HCT116 (cell line): ENCODE measurements around the gene GRIK5. TPM values are rescaled to one million over a fixed set of nuclear protein-coding genes. Genes with fewer than 3 reads are reported as not detected.

Experiments
- ATAC-seq: fragments of 200-7000 bp; cut with Tn5 transposase; 2 replicates; pipeline ENCODE4 v1.9.1; 2020; ENCODE audit warnings: mild to moderate bottlenecking, moderate library complexity
- Bru-seq: library from RNA; stranded (reverse); fragments of 400-500 nt; gene quantifications from one replicate; lab custom pipeline; 2021; lab: Mats Ljungman, UMichigan
- BruChase-seq, 2 experiments: library from RNA; stranded (reverse); fragments of 400-500 nt; gene quantifications; one replicate each; lab custom pipeline; 2021; lab: Mats Ljungman, UMichigan
- BruUV-seq: library from RNA; stranded (reverse); fragments of 400-500 nt; replicated peaks from 2 replicates; lab custom pipeline; 2021; lab: Mats Ljungman, UMichigan
- CTCF ChIA-PET: fragments of 300-600 bp; sonication (Branson Sonifier 250); formaldehyde crosslinking; loops from one replicate; lab custom pipeline; 2021; ENCODE audit warnings: antibody characterized with exemption; lab: Charles Lee
- POLR2A ChIA-PET: fragments of 300-600, 350-600 bp; sonication (Branson Sonifier 250); formaldehyde crosslinking; loops from one replicate; lab custom pipeline; 2021; ENCODE audit warnings: antibody characterized with exemption; lab: Charles Lee
- RAD21 ChIA-PET, 2 experiments: fragments of 300-600 bp; sonication (Branson Sonifier 250); formaldehyde crosslinking; loops; one replicate each; lab custom pipeline; 2023; ENCODE audit warnings: low total read pairs in 2 of 2; ENCODE audit not compliant: uncharacterized antibody in 2 of 2, unreplicated experiment in 2 of 2, low non-redundant PET in 1 of 2; lab: Charles Lee
- DNase-seq: peaks from one replicate; pipeline ENCODE4 v3.0.0-alpha.2; 2010; ENCODE audit warnings: low read depth, low spot score
- H2AFZ ChIP-seq: fragments of 200-600 bp; shearing (Covaris generic), sonication (generic); 2 replicates; pipeline ENCODE4 v1.6.1; 2017; ENCODE audit warnings: low read depth, mixed run types, mixed read lengths, antibody characterized with exemption, low read length; ENCODE audit not compliant: poor library complexity, severe bottlenecking
- H3K27ac ChIP-seq: 2 replicates; pipeline ENCODE4 v1.5.1; 2012; ENCODE audit warnings: low read depth, low read length
- H3K27me3 ChIP-seq: fragments of 200-600 bp; sonication (generic); 2 replicates; pipeline ENCODE4 v1.6.1; 2016; ENCODE audit warnings: mixed run types, low read length, mixed read lengths; ENCODE audit not compliant: insufficient read depth
- H3K36me3 ChIP-seq, 2 experiments: fragments of 200-500 bp in 1 of 2; fragments of 200-600 bp in 1 of 2; sonication (Bioruptor generic) in 1 of 2; sonication (generic) in 1 of 2; 2 replicates each; pipeline versions ENCODE4 v1.5.1 to v1.6.1; 2014 to 2016; ENCODE audit warnings: low read length in 2 of 2, inconsistent platforms in 1 of 2, mixed read lengths in 1 of 2, mixed run types in 1 of 2; ENCODE audit not compliant: insufficient read depth in 2 of 2, control insufficient read depth in 1 of 2
- H3K4me1 ChIP-seq, 2 experiments: fragments of 200-600 bp in 1 of 2; sonication (generic) in 1 of 2; 2 replicates each; pipeline versions ENCODE4 v1.5.1 to v1.6.1; 2012 to 2017; ENCODE audit warnings: low read length in 2 of 2, inconsistent platforms in 1 of 2, mild to moderate bottlenecking in 1 of 2, mixed read lengths in 1 of 2, mixed run types in 1 of 2, moderate library complexity in 1 of 2; ENCODE audit not compliant: insufficient read depth in 2 of 2, control insufficient read depth in 1 of 2
- H3K4me2 ChIP-seq: fragments of 200-600 bp; sonication (generic); 2 replicates; pipeline ENCODE4 v1.6.1; 2017; ENCODE audit warnings: mixed run types, low read length, mixed read lengths
- H3K4me3 ChIP-seq, 2 experiments: fragments of 200-600 bp in 1 of 2; sonication (generic) in 1 of 2; replicated peaks in 1 of 2; 2 replicates each; pipeline ENCODE4 v1.5.1; 2011 to 2016; ENCODE audit warnings: low read length in 2 of 2, control low read depth in 1 of 2, low read depth in 1 of 2, mild to moderate bottlenecking in 1 of 2, mixed read lengths in 1 of 2, mixed run types in 1 of 2
- H3K79me2 ChIP-seq: fragments of 200-600 bp; sonication (generic); 2 replicates; pipeline ENCODE4 v1.6.1; 2017; ENCODE audit warnings: mild to moderate bottlenecking, mixed run types, low read length, moderate library complexity, mixed read lengths; ENCODE audit not compliant: insufficient read depth
- H3K9ac ChIP-seq: fragments of 200-600 bp; sonication (generic); 2 replicates; pipeline ENCODE4 v1.6.1; 2016; ENCODE audit warnings: low read length, mixed read lengths
- H3K9me2 ChIP-seq: fragments of 200-600 bp; sonication (generic), shearing (Covaris generic); 2 replicates; pipeline ENCODE4 v1.6.1; 2017; ENCODE audit warnings: mixed run types, mild to moderate bottlenecking, moderate library complexity; ENCODE audit not compliant: insufficient read depth
- H3K9me3 ChIP-seq, 2 experiments: fragments of 200-500 bp in 1 of 2; fragments of 200-600 bp in 1 of 2; sonication (Bioruptor generic) in 1 of 2; sonication (generic) in 1 of 2; 2 replicates each; pipeline ENCODE4 v1.6.1; 2014 to 2017; ENCODE audit warnings: low read length in 2 of 2, mixed read lengths in 2 of 2, inconsistent platforms in 1 of 2, low read depth in 1 of 2, mild to moderate bottlenecking in 1 of 2, mixed run types in 1 of 2, moderate library complexity in 1 of 2; ENCODE audit not compliant: control insufficient read depth in 1 of 2, insufficient read depth in 1 of 2
- H4K20me1 ChIP-seq: fragments of 200-600 bp; sonication (generic), shearing (Covaris generic); 2 replicates; pipeline ENCODE4 v1.6.1; 2017; ENCODE audit warnings: mixed run types, mild to moderate bottlenecking, moderate library complexity; ENCODE audit not compliant: insufficient read depth
- CEBPB ChIP-seq: IDR thresholded peaks from 2 replicates; pipeline ENCODE4 v1.6.1; 2012; ENCODE audit warnings: low read depth
- EGR1 ChIP-seq: IDR thresholded peaks from 2 replicates; pipeline ENCODE4 v1.6.1; 2012; ENCODE audit warnings: low read depth
- EZH2 ChIP-seq: fragments of 200-600 bp; sonication (generic); IDR thresholded peaks from 2 replicates; pipeline ENCODE4 v1.6.1; 2017; ENCODE audit warnings: antibody characterized with exemption, mixed run types
- FOSL1 ChIP-seq: IDR thresholded peaks from 2 replicates; pipeline ENCODE4 v1.6.1; 2012; ENCODE audit warnings: low read depth
- JUND ChIP-seq: IDR thresholded peaks from 2 replicates; pipeline ENCODE4 v1.6.1; 2012
- YY1 ChIP-seq: IDR thresholded peaks from 2 replicates; pipeline ENCODE4 v1.6.1; 2011; ENCODE audit warnings: low read length, low read depth, moderate library complexity, mild to moderate bottlenecking; ENCODE audit not compliant: insufficient replicate concordance; ENCODE audit errors: extremely low read depth
- ZFX ChIP-seq: fragments of 450-650 bp; IDR thresholded peaks from 2 replicates; pipeline ENCODE4 v1.6.1; 2017
- ZNF274 ChIP-seq: fragments of 200-500 bp; sonication (Bioruptor generic); IDR thresholded peaks from 2 replicates; pipeline ENCODE4 v1.6.1; 2014; ENCODE audit warnings: mild to moderate bottlenecking, low read depth, low read length, inconsistent platforms
- intact Hi-C: fragments of 100-400 bp; cut with micrococcal nuclease; formaldehyde crosslinking; loops from 2 replicates; pipeline ENCODE4 v1.10.0; 2022
- long read RNA-seq: library from polyadenylated mRNA; unstranded; transcript quantifications from one replicate; pipeline ENCODE4 v2.0.0, GENCODE V29; 2021; ENCODE audit not compliant: unreplicated experiment
- polyA plus RNA-seq: library from polyadenylated mRNA; unstranded; fragments of >200 nt; gene quantifications from 2 replicates; pipeline ENCODE4 v1.2.1, GENCODE V29; 2012; ENCODE audit warnings: missing spikeins
- total RNA-seq: library from RNA; stranded (reverse); gene quantifications from one replicate; pipeline ENCODE4 v1.2.1, GENCODE V29; 2021; ENCODE audit not compliant: unreplicated experiment
- TF ChIP-seq, protein P1 (sequence below): IDR thresholded peaks from 2 replicates; pipeline ENCODE4 v1.6.1; 2011; ENCODE audit warnings: mild to moderate bottlenecking, low read length, moderate library complexity; ENCODE audit not compliant: insufficient replicate concordance; ENCODE audit errors: extremely low read depth

Gene GRIK5
- 1.7 TPM for total RNA-seq
- 1.4 and 1.5 TPM in 2 replicates for polyA plus RNA-seq
- Bru-seq, nascent RNA: percentile 29 among the genes with signal in this experiment
- BruChase-seq, experiment 1, labeled RNA remaining after a 6-hour chase: percentile 29 among the genes with signal in this experiment
- percentile 25 among the genes with signal in this experiment for BruChase-seq, experiment 2, labeled RNA remaining after a 2-hour chase
- long read RNA-seq, partial matches to known transcripts: 0 of 1 reads
- long read RNA-seq, other reads (novel, unspliced or antisense): 1 of 1 reads

GRCh38 chr19:42069619-42070351 is at the start of gene GRIK5:
GRIK5 (minus strand) TSS chr19:42070206; CDS start chr19:42065770, 4,436 bp downstream.
- H3K27ac ChIP-seq: no peak within 1 kb of the TSS
- no peak within 1 kb of the TSS for H2AFZ ChIP-seq
- ChIA-PET POLR2A (no interaction called here), CTCF (no interaction called here), RAD21 (no interaction called here)
- peaks cover 4 to 8% of the 10 kb centered on the region in 2 experiments for H3K4me1 ChIP-seq
- H3K36me3 ChIP-seq: no peaks in the 10 kb centered on the region
- no peaks in the 10 kb centered on the region; the same call in 1 of the 2 replicates for H3K79me2 ChIP-seq
- H4K20me1 ChIP-seq: no peaks in the 10 kb centered on the region
- no peak within 1 kb of the TSS for H3K9ac ChIP-seq
- DNase-seq (no peak), ATAC-seq (no peak)
- H3K4me3 ChIP-seq: no peak within 1 kb of the TSS
- H3K4me2 ChIP-seq: no peak within 1 kb of the TSS
- peaks cover 20% of the 10 kb centered on the region; the same call in 1 of the 2 replicates for H3K27me3 ChIP-seq
- intact Hi-C loops: loop anchor here (10.0 kb wide), 1 partner anchor 455 kb away; the partner anchor contains the start of gene CEACAM1
- TF ChIP-seq FOSL1 (no peak), YY1 (no peak), CEBPB (no peak), JUND (no peak), EGR1 (no peak), EZH2 (no peak), ZFX (no peak), ZNF274 (no peak)
- TF ChIP-seq, protein P1, sequence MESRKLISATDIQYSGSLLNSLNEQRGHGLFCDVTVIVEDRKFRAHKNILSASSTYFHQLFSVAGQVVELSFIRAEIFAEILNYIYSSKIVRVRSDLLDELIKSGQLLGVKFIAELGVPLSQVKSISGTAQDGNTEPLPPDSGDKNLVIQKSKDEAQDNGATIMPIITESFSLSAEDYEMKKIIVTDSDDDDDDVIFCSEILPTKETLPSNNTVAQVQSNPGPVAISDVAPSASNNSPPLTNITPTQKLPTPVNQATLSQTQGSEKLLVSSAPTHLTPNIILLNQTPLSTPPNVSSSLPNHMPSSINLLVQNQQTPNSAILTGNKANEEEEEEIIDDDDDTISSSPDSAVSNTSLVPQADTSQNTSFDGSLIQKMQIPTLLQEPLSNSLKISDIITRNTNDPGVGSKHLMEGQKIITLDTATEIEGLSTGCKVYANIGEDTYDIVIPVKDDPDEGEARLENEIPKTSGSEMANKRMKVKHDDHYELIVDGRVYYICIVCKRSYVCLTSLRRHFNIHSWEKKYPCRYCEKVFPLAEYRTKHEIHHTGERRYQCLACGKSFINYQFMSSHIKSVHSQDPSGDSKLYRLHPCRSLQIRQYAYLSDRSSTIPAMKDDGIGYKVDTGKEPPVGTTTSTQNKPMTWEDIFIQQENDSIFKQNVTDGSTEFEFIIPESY: no peak
- no peaks in the 10 kb centered on the region for H3K9me2 ChIP-seq
- H3K9me3 ChIP-seq: no peaks in the 10 kb centered on the region
- no TSS peak for BruUV-seq
